K562 (cell line): ENCODE measurements around the gene SLC24A3. TPM values are rescaled to one million over a fixed set of nuclear protein-coding genes. Genes with fewer than 3 reads are reported as not detected.

Experiments
- ATAC-seq: fragments of 200-7000 bp; cut with Tn5 transposase; 3 replicates; pipeline ENCODE4 v1.9.1; 2020; ENCODE audit warnings: moderate library complexity
- BruUV-seq: library from RNA; stranded (reverse); fragments of 400-500 nt; replicated peaks from 2 replicates; lab custom pipeline; 2021; lab: Mats Ljungman, UMichigan
- CTCF ChIA-PET: fragments of 300-600 bp; formaldehyde crosslinking; extraction: SDS; loops from one replicate; lab custom pipeline; 2021; ENCODE audit warnings: low intra/inter-chr PET ratio; lab: Yijun Ruan, JAX
- POLR2A ChIA-PET: fragments of 300-600, 350-650 bp; sonication (Branson Sonifier 250); formaldehyde crosslinking; extraction: SDS; loops from one replicate; lab custom pipeline; 2021; ENCODE audit warnings: antibody characterized with exemption, inconsistent platforms; lab: Yijun Ruan, JAX
- DNase-seq, 4 experiments: peaks; one replicate each; pipeline versions ENCODE4 v3.0.0 to v3.0.0-alpha.2; 2011 to 2018; ENCODE audit warnings: low spot score in 3 of 4, mixed read lengths in 3 of 4; ENCODE audit errors: extremely low read depth in 1 of 4
- FAIRE-seq: peaks from 2 replicates; lab custom pipeline; 2011; peaks lifted over from hg19 to GRCh38; lab: Jason Lieb, UNC
- H2AFZ ChIP-seq: 2 replicates; pipeline ENCODE4 v1.6.0; 2011; ENCODE audit warnings: low read depth, low read length, control low read depth, inconsistent platforms
- H3K27ac ChIP-seq: fragments of 200-600 bp; 3 replicates; pipeline ENCODE4 v1.8.0; 2011; ENCODE audit warnings: low read depth, mild to moderate bottlenecking, control low read depth, inconsistent platforms, low read length, moderate library complexity, mixed read lengths; ENCODE audit errors: extremely low read depth
- H3K27me3 ChIP-seq, 2 experiments: fragments of 300-600 bp in 1 of 2; 2 replicates in 1 of 2; 3 replicates in 1 of 2; pipeline versions ENCODE4 v1.6.0 to v1.8.0; 2011; ENCODE audit warnings: inconsistent platforms in 2 of 2, low read length in 2 of 2, mild to moderate bottlenecking in 1 of 2, mixed read lengths in 1 of 2, moderate library complexity in 1 of 2; ENCODE audit not compliant: control insufficient read depth in 2 of 2, insufficient read depth in 2 of 2
- H3K36me3 ChIP-seq: fragments of 300-600 bp; 3 replicates; pipeline ENCODE4 v1.8.0; 2011; ENCODE audit warnings: mild to moderate bottlenecking, low read length, inconsistent platforms; ENCODE audit not compliant: control insufficient read depth, insufficient read depth
- H3K4me1 ChIP-seq, 2 experiments: fragments of 200-600 bp in 1 of 2; replicated peaks in 1 of 2; 2 replicates in 1 of 2; 3 replicates in 1 of 2; pipeline versions ENCODE4 v1.5.1 to v1.8.0; 2011; ENCODE audit warnings: inconsistent platforms in 2 of 2, low read length in 2 of 2, mild to moderate bottlenecking in 1 of 2, mixed read lengths in 1 of 2, moderate library complexity in 1 of 2; ENCODE audit not compliant: control insufficient read depth in 2 of 2, insufficient read depth in 2 of 2
- H3K4me2 ChIP-seq: 2 replicates; pipeline ENCODE4 v1.6.1; 2011; ENCODE audit warnings: low read length, control low read depth, inconsistent platforms, mixed read lengths; ENCODE audit not compliant: insufficient read depth
- H3K4me3 ChIP-seq: fragments of 200-600 bp; sonication (generic), shearing (Covaris generic); 2 replicates; pipeline ENCODE4 v1.5.1; 2016; ENCODE audit warnings: control low read depth, inconsistent platforms
- H3K79me2 ChIP-seq: fragments of 200-600 bp; 3 replicates; pipeline ENCODE4 v1.8.0; 2011; ENCODE audit warnings: low read length, inconsistent platforms; ENCODE audit not compliant: control insufficient read depth, insufficient read depth
- H3K9ac ChIP-seq, 2 experiments: 2 replicates each; pipeline versions ENCODE4 v1.6.0 to v1.6.1; 2011; ENCODE audit warnings: low read depth in 2 of 2, low read length in 2 of 2, control low read depth in 1 of 2, inconsistent platforms in 1 of 2, mild to moderate bottlenecking in 1 of 2, mixed read lengths in 1 of 2; ENCODE audit not compliant: insufficient read depth in 1 of 2
- H3K9me1 ChIP-seq: one replicate; pipeline ENCODE4 v1.6.0; 2011; ENCODE audit warnings: inconsistent platforms, mild to moderate bottlenecking, low read length, moderate library complexity; ENCODE audit not compliant: control insufficient read depth, insufficient read depth
- H3K9me3 ChIP-seq: replicated peaks from 2 replicates; pipeline ENCODE4 v1.5.1; 2011; ENCODE audit warnings: low read depth, low read length, inconsistent platforms; ENCODE audit not compliant: control insufficient read depth, insufficient read depth
- H4K20me1 ChIP-seq: replicated peaks from 2 replicates; pipeline ENCODE4 v1.6.1; 2011; ENCODE audit warnings: low read length, inconsistent platforms, mixed read lengths; ENCODE audit not compliant: control insufficient read depth, insufficient read depth
- AFF4 ChIP-seq: sonication (generic); formaldehyde crosslinking; IDR thresholded peaks from 2 replicates; pipeline ENCODE4 v1.8.0; 2023; ENCODE audit warnings: mild to moderate bottlenecking, missing genetic modification reagents
- BACH1 ChIP-seq: fragments of 200-800 bp; sonication (Bioruptor generic); IDR thresholded peaks from 2 replicates; pipeline ENCODE4 v1.6.1; 2016; ENCODE audit warnings: missing genetic modification characterization, missing compliant biosample characterization
- CEBPG ChIP-seq, 3 experiments: fragments of 200-800 bp in 1 of 3; sonication (Bioruptor generic) in 1 of 3; sonication (generic) in 1 of 3; formaldehyde crosslinking in 1 of 3; IDR thresholded peaks in 2 of 3; conservative IDR thresholded peaks in 1 of 3; 2 replicates each; pipeline versions ENCODE4 v1.6.1 to v1.8.0; 2016 to 2022; ENCODE audit warnings: missing compliant biosample characterization in 2 of 3, missing genetic modification characterization in 2 of 3, mild to moderate bottlenecking in 1 of 3, missing genetic modification reagents in 1 of 3
- FOS ChIP-seq: IDR thresholded peaks from 3 replicates; pipeline ENCODE4 v1.6.1; 2011; ENCODE audit not compliant: insufficient read length; ENCODE audit errors: extremely low read depth
- GTF2E2 ChIP-seq: fragments of 200-800 bp; sonication (Bioruptor generic); IDR thresholded peaks from 2 replicates; pipeline ENCODE4 v1.6.1; 2016; ENCODE audit warnings: missing genetic modification characterization, missing compliant biosample characterization
- IRF1 ChIP-seq: sonication (generic); formaldehyde crosslinking; IDR thresholded peaks from 2 replicates; pipeline ENCODE4 v1.8.0; 2022; ENCODE audit warnings: missing genetic modification reagents, mild to moderate bottlenecking, borderline replicate concordance
- MTA1 ChIP-seq: fragments of 450-650 bp; IDR thresholded peaks from 2 replicates; pipeline ENCODE4 v1.6.1; 2017; ENCODE audit warnings: borderline replicate concordance
- PHTF2 ChIP-seq: fragments of 250-450 bp; sonication (Bioruptor Pico); IDR thresholded peaks from 2 replicates; pipeline ENCODE4 v1.5.0; 2021; ENCODE audit warnings: mild to moderate bottlenecking
- PTTG1 ChIP-seq: fragments of 450-650 bp; IDR thresholded peaks from 2 replicates; pipeline ENCODE4 v1.6.1; 2016; ENCODE audit warnings: low read depth, mild to moderate bottlenecking, missing genetic modification characterization, missing compliant biosample characterization
- SRF ChIP-seq, 2 experiments: fragments of 250-450, 450-650 bp in 1 of 2; sonication (Bioruptor Pico) in 1 of 2; sonication (generic) in 1 of 2; formaldehyde crosslinking; IDR thresholded peaks; 2 replicates each; pipeline versions ENCODE4 v1.5.0 to v1.5.1; 2020 to 2022; ENCODE audit warnings: mild to moderate bottlenecking in 1 of 2, missing genetic modification reagents in 1 of 2
- ZKSCAN1 ChIP-seq: fragments of 150-350 bp; IDR thresholded peaks from 2 replicates; pipeline ENCODE4 v1.6.1; 2016; ENCODE audit warnings: low read depth, low read length
- ZNF398 ChIP-seq: fragments of 250-450 bp; sonication (Bioruptor Pico); IDR thresholded peaks from 2 replicates; pipeline ENCODE4 v1.8.0; 2021; ENCODE audit warnings: moderate library complexity, mild to moderate bottlenecking, inconsistent platforms
- ZNF507 ChIP-seq: conservative IDR thresholded peaks from 2 replicates; pipeline ENCODE4 v1.6.1; 2017; ENCODE audit warnings: missing genetic modification characterization, missing compliant biosample characterization
- WGBS: fragments of 100-300 bp; shearing (Covaris generic); methylation state at CpG from one replicate; pipeline ENCODE4 v1.1.6; 2016; ENCODE audit warnings: low coverage, mixed read lengths; ENCODE audit not compliant: insufficient coverage; ENCODE audit errors: missing lambda C conversion rate; 5-methylcytosine and 5-hydroxymethylcytosine counted together
- in situ Hi-C: fragments of 300-500 bp; cut with MboI; formaldehyde crosslinking; loops from 4 replicates; pipeline ENCODE4 v1.15.0; 2018; ENCODE audit warnings: inconsistent platforms, mixed read lengths
- intact Hi-C: fragments of 100-400 bp; cut with micrococcal nuclease; formaldehyde crosslinking; loops from 2 replicates; pipeline ENCODE4 v1.14.2; 2022
- polyA plus RNA-seq, 8 experiments: library from polyadenylated mRNA; depleted of rRNA in 4 of 8; stranded (reverse) in 5 of 8; unstranded in 3 of 8; fragments of >200 nt; fragmentation: Nextera tagmentation in 2 of 8; fragmentation: Illumina TruSeq in 1 of 8; extraction: Ambion mirVana in 2 of 8; extraction: Trizol in 1 of 8; gene quantifications; 2 replicates each; pipeline versions ENCODE4 v1.2.1 to v1.2.3, GENCODE V29; 2011 to 2014; ENCODE audit warnings: inconsistent platforms in 1 of 8, missing spikeins in 1 of 8
- total RNA-seq, 7 experiments: library from RNA; depleted of rRNA in 6 of 7; stranded (reverse); fragments of >200 nt in 6 of 7; fragmentation: Illumina TruSeq in 2 of 7; extraction: Trizol in 2 of 7; gene quantifications; 2 replicates each; pipeline versions ENCODE4 v1.2.1 to v1.2.3, GENCODE V29; 2011 to 2021; ENCODE audit warnings: low replicate concordance in 1 of 7

The SLC24A3 gene
- total and polyA plus RNA-seq, 9 of the 15 experiments (the other 6 are each of a cell fraction or from before 2014, with no cell fraction given) = not detected

GRCh38 chr20:19617256-19617655 lies 404.8 kb downstream of the SLC24A3 start:
- Histone ChIP-seq H3K4me3 (no peak overlapping the region), H3K9me1 (no peaks in the 10 kb centered on the region), H3K4me1 (no peaks in the 10 kb centered on the region), H3K9me3 (no peaks in the 10 kb centered on the region), H3K79me2 (no peaks in the 10 kb centered on the region), H3K27ac (no peak overlapping the region), H2AFZ (no peak overlapping the region), H3K27me3 (no peaks in the 10 kb centered on the region), H3K36me3 (no peaks in the 10 kb centered on the region), H3K4me2 (no peak overlapping the region), H4K20me1 (no peaks in the 10 kb centered on the region), H3K9ac (no peak overlapping the region)
- BruUV-seq = no TSS peak
- 4% methylated on average over 5 of the region's 5 CpGs for WGBS
- in situ Hi-C loops (no loop called here), intact Hi-C loops (no loop called here)
- no peak for FAIRE-seq
- ChIA-PET CTCF (no interaction called here), POLR2A (interaction anchor here (0.7 kb wide), 1 partner anchor 622 kb away, joined by 4 read pairs; no protein-coding TSS in a partner anchor)
- ATAC-seq = no peak
- TF ChIP-seq ZNF398 (CRISPR knock-in tag) (no peak), PTTG1 (tag) (no peak), MTA1 (no peak), IRF1 (no peak), BACH1 (tag) (no peak), GTF2E2 (tag) (no peak), SRF (CRISPR knock-in tag; IDR thresholded peaks at IDR 0.05) (no peak), ZNF507 (no peak), AFF4 (CRISPR knock-in tag) (no peak), PHTF2 (CRISPR knock-in tag) (no peak), ZKSCAN1 (no peak), FOS (no peak), CEBPG (CRISPR knock-in tag; IDR thresholded peaks at IDR 0.05) (no peak), CEBPG (tag; conservative IDR thresholded peaks at IDR 0.05 in 1 of 2, IDR thresholded peaks at IDR 0.05 in 1 of 2) (no peak)
- DNase-seq = no peak
